AG04450 (cell line): Measurements from ENCODE around the gene RWDD1. TPM values are rescaled to one million over a fixed set of nuclear protein-coding genes. Genes with fewer than 3 reads are reported as not detected.

Experiments
- CTCF ChIA-PET: fragments of 300-600, 350-600 bp; formaldehyde crosslinking; extraction: SDS; loops from one replicate; lab custom pipeline; 2022; ENCODE audit warnings: antibody characterized with exemption, inconsistent platforms; lab: Charles Lee
- POLR2A ChIA-PET: fragments of 350-600 bp; formaldehyde crosslinking; extraction: SDS; loops from one replicate; lab custom pipeline; 2021; ENCODE audit warnings: antibody characterized with exemption, inconsistent platforms; lab: Yijun Ruan, JAX
- DNase-seq: peaks from one replicate; pipeline ENCODE4 v3.0.0-alpha.2; 2011; ENCODE audit warnings: low read depth, low spot score
- H3K27ac ChIP-seq: one replicate; pipeline ENCODE4 v1.5.1; 2012; ENCODE audit warnings: low read depth, low read length, control low read depth
- H3K27me3 ChIP-seq: one replicate; pipeline ENCODE4 v1.6.0; 2012; ENCODE audit warnings: low read length; ENCODE audit not compliant: control insufficient read depth, insufficient read depth
- H3K4me3 ChIP-seq: 2 replicates; pipeline ENCODE4 v1.5.1; 2011; ENCODE audit warnings: mild to moderate bottlenecking, low read depth, low read length, control low read depth
- H3K9me3 ChIP-seq: 2 replicates; pipeline ENCODE4 v1.5.1; 2012; ENCODE audit warnings: low read length; ENCODE audit not compliant: control insufficient read depth, insufficient read depth
- polyA plus RNA-seq: library from polyadenylated mRNA; depleted of rRNA; stranded (reverse); fragments of >200 nt; gene quantifications from 2 replicates; pipeline ENCODE4 v1.2.3, GENCODE V29; 2011; rRNA removed
- TF ChIP-seq, protein P1 (sequence below): IDR thresholded peaks from 2 replicates; pipeline ENCODE4 v1.5.1; 2011; ENCODE audit warnings: low read depth, low read length, control low read depth, inconsistent platforms

The RWDD1 gene
- polyA plus RNA-seq, 1 experiment, result 56.9 TPM

DNA sequence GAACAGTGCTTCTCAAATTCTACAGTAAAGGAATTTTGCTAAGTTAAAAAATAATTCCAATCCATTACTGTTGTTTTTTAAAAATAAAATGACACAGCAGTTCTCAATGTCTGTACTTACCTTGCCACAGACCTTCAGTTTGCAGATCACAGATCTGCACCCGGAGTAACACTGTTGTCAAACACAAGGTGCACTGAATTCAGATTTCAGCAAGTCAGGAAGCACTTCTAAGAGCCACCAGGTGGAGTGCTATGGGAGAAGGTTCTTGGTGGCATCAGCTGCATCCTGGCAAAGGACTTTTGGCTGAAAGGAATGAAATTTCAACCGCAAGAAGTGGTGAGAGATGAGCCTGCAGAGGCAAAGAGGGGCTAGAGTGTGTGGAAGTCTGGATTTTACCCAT is 62.4 kb downstream of the RWDD1 start:
- H3K27me3 ChIP-seq, result no peaks in the 10 kb centered on the region
- DNase-seq, result no peak
- ChIA-PET CTCF (no interaction called here), POLR2A (no interaction called here)
- no peak overlapping the region for H3K27ac ChIP-seq
- H3K9me3 ChIP-seq, result peaks cover under 1% of the 10 kb centered on the region; the same call in 1 of the 2 replicates
- TF ChIP-seq, protein P1, sequence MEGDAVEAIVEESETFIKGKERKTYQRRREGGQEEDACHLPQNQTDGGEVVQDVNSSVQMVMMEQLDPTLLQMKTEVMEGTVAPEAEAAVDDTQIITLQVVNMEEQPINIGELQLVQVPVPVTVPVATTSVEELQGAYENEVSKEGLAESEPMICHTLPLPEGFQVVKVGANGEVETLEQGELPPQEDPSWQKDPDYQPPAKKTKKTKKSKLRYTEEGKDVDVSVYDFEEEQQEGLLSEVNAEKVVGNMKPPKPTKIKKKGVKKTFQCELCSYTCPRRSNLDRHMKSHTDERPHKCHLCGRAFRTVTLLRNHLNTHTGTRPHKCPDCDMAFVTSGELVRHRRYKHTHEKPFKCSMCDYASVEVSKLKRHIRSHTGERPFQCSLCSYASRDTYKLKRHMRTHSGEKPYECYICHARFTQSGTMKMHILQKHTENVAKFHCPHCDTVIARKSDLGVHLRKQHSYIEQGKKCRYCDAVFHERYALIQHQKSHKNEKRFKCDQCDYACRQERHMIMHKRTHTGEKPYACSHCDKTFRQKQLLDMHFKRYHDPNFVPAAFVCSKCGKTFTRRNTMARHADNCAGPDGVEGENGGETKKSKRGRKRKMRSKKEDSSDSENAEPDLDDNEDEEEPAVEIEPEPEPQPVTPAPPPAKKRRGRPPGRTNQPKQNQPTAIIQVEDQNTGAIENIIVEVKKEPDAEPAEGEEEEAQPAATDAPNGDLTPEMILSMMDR, result peak; percentile 21; the same call in 1 of the 2 replicates
- H3K4me3 ChIP-seq, result no peak overlapping the region

Other genes starting within 250 kb of the RWDD1 start
- gene DSE, start 200.6 kb upstream of the RWDD1 start, polyA plus RNA-seq, result 85.7 and 86.2 TPM in 2 replicates
- gene CALHM6, start 110.1 kb upstream of the RWDD1 start, polyA plus RNA-seq, result 0.51 and 0.81 TPM in 2 replicates
- 6.8 and 7.7 TPM in 2 replicates for gene CALHM5, start 59.9 kb upstream of the RWDD1 start, polyA plus RNA-seq
- 0.19 TPM in 1 of 2 replicates, not detected in the other for gene TRAPPC3L, start 25.8 kb upstream of the RWDD1 start, polyA plus RNA-seq
- 0.11 TPM in 1 of 2 replicates, not detected in the other for gene CALHM4, start 17.8 kb upstream of the RWDD1 start, polyA plus RNA-seq
- gene RSPH4A, start 45.0 kb downstream of the RWDD1 start, polyA plus RNA-seq, result 0.09 and 0.11 TPM in 2 replicates
- gene ZUP1, start 97.3 kb downstream of the RWDD1 start, polyA plus RNA-seq, result 6.9 and 11.9 TPM in 2 replicates
- gene KPNA5, start 109.7 kb downstream of the RWDD1 start, polyA plus RNA-seq, result 5.1 and 8.4 TPM in 2 replicates
- 7.8 and 10.9 TPM in 2 replicates for gene FAM162B, start 194.2 kb downstream of the RWDD1 start, polyA plus RNA-seq